HG02870 (cell line): ENCODE results near the gene METTL23.
"Not testable (repeated sequence)": the region's sequence is repeated elsewhere in the genome, so short reads cannot be mapped to it uniquely, and the experiment has no call there.

ENCODE experiments used
- ATAC-seq: cut with Tn5 transposase; IDR thresholded peaks from one replicate; pipeline ENCODE4 v1.9.1; 2021; ENCODE audit warnings: mild to moderate bottlenecking, moderate library complexity; ENCODE audit not compliant: unreplicated experiment

Gene METTL23

GRCh38 chr17:76732734-76733617, 6.3 kb downstream of the METTL23 start:
- no peak for ATAC-seq

GRCh38 chr17:76733618-76733957, 6.9 kb downstream of the METTL23 start:
- no peak for ATAC-seq

- ATAC-seq: no peak
Measured at GRCh38 chr17:76734080-76734840, 7.6 kb downstream of the METTL23 start.

- no peak for ATAC-seq
Measured at GRCh38 chr17:76735006-76735405, 8.4 kb downstream of the METTL23 start.

GRCh38 chr17:76735586-76736348, 9.1 kb downstream of the METTL23 start:
- no peak for ATAC-seq

GRCh38 chr17:76736349-76737081, 9.9 kb downstream of the METTL23 start:
- ATAC-seq: peak; percentile 12

GRCh38 chr17:76737082-76737675, 10.5 kb downstream of the METTL23 start, which contains the start of gene SRSF2:
TSS of gene SRSF2 (minus strand) at chr17:76737331. CDS start at chr17:76737160, 171 bp downstream.
- ATAC-seq: peak; percentile 65

GRCh38 chr17:76737676-76738467, 11.2 kb downstream of the METTL23 start, which contains the start of gene MFSD11:
TSS of gene MFSD11 (plus strand) at chr17:76738119. CDS start at chr17:76738353, 234 bp downstream.
- peak; percentile 50 for ATAC-seq

GRCh38 chr17:76738468-76738850, 11.8 kb downstream of the METTL23 start:
- no peak for ATAC-seq

GRCh38 chr17:76739568-76740115, 13.0 kb downstream of the METTL23 start:
- ATAC-seq: not testable (repeated sequence)

- no peak for ATAC-seq
Measured at GRCh38 chr17:76740329-76741118, 13.9 kb downstream of the METTL23 start.

GRCh38 chr17:76742958-76743357, 16.3 kb downstream of the METTL23 start:
- ATAC-seq: no peak

GRCh38 chr17:76744747-76745146, 18.1 kb downstream of the METTL23 start:
- no peak for ATAC-seq

GRCh38 chr17:76745785-76746184, 19.1 kb downstream of the METTL23 start:
- ATAC-seq: not testable (repeated sequence)

- no peak for ATAC-seq
Measured at GRCh38 chr17:76747716-76748363, 21.2 kb downstream of the METTL23 start.

GRCh38 chr17:76748657-76749056, 22.0 kb downstream of the METTL23 start:
- no peak for ATAC-seq

GRCh38 chr17:76751416-76751993, 24.9 kb downstream of the METTL23 start:
- no peak for ATAC-seq
